WERI-Rb-1 (cell line): ENCODE measurements around the gene MAJIN.

ENCODE experiments used
- DNase-seq: peaks from one replicate; pipeline ENCODE4 v3.0.0-alpha.2; 2020
- H3K27ac ChIP-seq: fragments of 250-450 bp; sonication (Bioruptor Pico); 2 replicates; pipeline ENCODE4 v1.5.1; 2020; ENCODE audit warnings: mild to moderate bottlenecking, moderate library complexity
- H3K27me3 ChIP-seq: fragments of 250-450 bp; sonication (Bioruptor Pico); 2 replicates; pipeline ENCODE4 v1.5.1; 2021; ENCODE audit warnings: mild to moderate bottlenecking, low read depth, moderate library complexity; ENCODE audit not compliant: insufficient read depth, severe bottlenecking
- H3K36me3 ChIP-seq: fragments of 250-450 bp; sonication (Bioruptor Pico); 2 replicates; pipeline ENCODE4 v1.5.1; 2020; ENCODE audit warnings: mild to moderate bottlenecking, moderate library complexity
- H3K4me3 ChIP-seq: 2 replicates; pipeline ENCODE4 v1.5.1; 2011; ENCODE audit warnings: low read depth, mild to moderate bottlenecking, control low read depth, low read length
- H3K9me3 ChIP-seq: fragments of 250-450 bp; sonication (Bioruptor Pico); 2 replicates; pipeline ENCODE4 v1.5.1; 2021; ENCODE audit warnings: mild to moderate bottlenecking, moderate library complexity; ENCODE audit not compliant: severe bottlenecking
- TF ChIP-seq, protein P1 (sequence below): IDR thresholded peaks from 2 replicates; pipeline ENCODE4 v1.5.1; 2011; ENCODE audit warnings: low read depth, mild to moderate bottlenecking, control low read depth, inconsistent platforms, low read length

MAJIN gene

DNA sequence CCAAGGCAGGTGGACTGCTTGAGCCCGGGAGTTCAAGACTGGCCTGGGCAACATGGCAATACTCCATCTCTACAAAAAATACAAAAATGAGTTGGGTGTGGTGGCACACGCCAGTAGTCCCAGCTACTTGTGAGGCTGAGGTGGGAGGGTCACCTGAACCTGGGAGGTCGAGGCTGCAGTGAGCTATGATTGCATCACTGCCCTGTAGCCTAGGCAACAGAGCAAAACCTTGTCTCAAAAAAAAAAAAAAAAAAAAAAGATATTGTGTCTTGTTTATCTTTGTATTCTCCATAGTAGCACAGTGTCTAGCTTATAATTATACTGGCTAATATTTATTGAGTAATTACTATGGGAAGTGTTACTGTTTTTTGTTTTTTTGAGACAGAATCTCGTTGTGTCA is 20.4 kb downstream of the MAJIN start:
- no peaks in the 10 kb centered on the region for H3K27me3 ChIP-seq
- H3K27ac ChIP-seq, result no peak overlapping the region
- TF ChIP-seq, protein P1, sequence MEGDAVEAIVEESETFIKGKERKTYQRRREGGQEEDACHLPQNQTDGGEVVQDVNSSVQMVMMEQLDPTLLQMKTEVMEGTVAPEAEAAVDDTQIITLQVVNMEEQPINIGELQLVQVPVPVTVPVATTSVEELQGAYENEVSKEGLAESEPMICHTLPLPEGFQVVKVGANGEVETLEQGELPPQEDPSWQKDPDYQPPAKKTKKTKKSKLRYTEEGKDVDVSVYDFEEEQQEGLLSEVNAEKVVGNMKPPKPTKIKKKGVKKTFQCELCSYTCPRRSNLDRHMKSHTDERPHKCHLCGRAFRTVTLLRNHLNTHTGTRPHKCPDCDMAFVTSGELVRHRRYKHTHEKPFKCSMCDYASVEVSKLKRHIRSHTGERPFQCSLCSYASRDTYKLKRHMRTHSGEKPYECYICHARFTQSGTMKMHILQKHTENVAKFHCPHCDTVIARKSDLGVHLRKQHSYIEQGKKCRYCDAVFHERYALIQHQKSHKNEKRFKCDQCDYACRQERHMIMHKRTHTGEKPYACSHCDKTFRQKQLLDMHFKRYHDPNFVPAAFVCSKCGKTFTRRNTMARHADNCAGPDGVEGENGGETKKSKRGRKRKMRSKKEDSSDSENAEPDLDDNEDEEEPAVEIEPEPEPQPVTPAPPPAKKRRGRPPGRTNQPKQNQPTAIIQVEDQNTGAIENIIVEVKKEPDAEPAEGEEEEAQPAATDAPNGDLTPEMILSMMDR, result no peak
- no peak for DNase-seq
- H3K36me3 ChIP-seq, result no peaks in the 10 kb centered on the region
- H3K4me3 ChIP-seq, result no peak overlapping the region
- H3K9me3 ChIP-seq, result no peaks in the 10 kb centered on the region

- DNase-seq, result no peak
- TF ChIP-seq, protein P1, result peak; percentile 11; the same call in 1 of the 2 replicates
- no peak overlapping the region for H3K27ac ChIP-seq
Measured at GRCh38 chr11:64947208-64947814, 24.6 kb downstream of the MAJIN start.

GRCh38 chr11:64936539-64936938 is 35.4 kb downstream of the MAJIN start:
- Histone ChIP-seq H3K4me3 (no peak overlapping the region), H3K9me3 (no peaks in the 10 kb centered on the region), H3K36me3 (peaks cover 7% of the 10 kb centered on the region), H3K27ac (no peak overlapping the region), H3K27me3 (no peaks in the 10 kb centered on the region)
- no peak for DNase-seq
- TF ChIP-seq, protein P1, result no peak

More at GRCh38 chr11:64947208-64947814, 24.6 kb downstream of the MAJIN start:
- H3K4me3 ChIP-seq, result no peak overlapping the region
- no peaks in the 10 kb centered on the region for H3K9me3 ChIP-seq
- no peaks in the 10 kb centered on the region for H3K27me3 ChIP-seq
- H3K36me3 ChIP-seq, result no peaks in the 10 kb centered on the region

DNA sequence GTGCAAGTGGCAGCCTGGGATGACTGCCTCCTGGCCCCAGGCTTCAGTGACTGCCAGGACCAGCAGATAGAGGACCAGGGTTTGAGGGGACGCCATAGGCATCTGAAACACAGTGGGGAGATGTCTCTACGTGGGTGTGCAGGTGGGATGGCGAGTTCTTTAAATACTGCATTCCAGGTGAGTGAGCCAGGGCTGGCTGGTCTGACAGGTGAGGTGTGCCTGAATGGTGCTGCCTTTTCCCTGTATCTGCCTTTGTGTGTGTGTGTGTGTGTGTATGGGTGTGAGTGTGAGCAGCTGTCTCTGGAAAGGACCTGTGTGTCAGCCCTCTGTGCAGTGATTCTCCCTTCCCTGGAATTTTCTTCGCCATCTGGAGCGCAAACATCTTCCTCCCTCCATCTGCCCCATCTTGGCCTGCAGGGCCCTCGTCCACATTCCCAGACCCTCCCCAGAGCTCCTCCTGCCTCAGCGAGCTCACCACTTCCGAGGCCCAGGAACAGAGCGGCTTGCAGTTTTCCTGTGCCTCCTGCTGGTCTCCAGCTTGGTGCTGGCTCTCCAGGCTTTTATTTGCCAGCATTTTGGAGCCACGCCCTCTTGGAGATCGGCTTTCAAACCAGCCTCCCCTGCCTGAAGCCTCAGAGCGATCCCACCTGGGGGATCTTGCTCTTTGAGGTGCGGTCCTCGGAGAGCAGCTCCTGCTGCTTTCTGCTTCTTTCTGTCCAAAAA is 36.4 kb downstream of the MAJIN start, which contains the start of gene GPHA2:
Gene GPHA2, minus strand, starts transcription at position 535 of the 723 bp plus-strand sequence. Its CDS starts 433 bp downstream, at position 102.
- H3K27ac ChIP-seq, result no peak within 1 kb of the TSS
- H3K36me3 ChIP-seq, result peaks cover 10% of the 10 kb centered on the region
- H3K27me3 ChIP-seq, result no peaks in the 10 kb centered on the region
- no peaks in the 10 kb centered on the region for H3K9me3 ChIP-seq
- TF ChIP-seq, protein P1, result no peak
- H3K4me3 ChIP-seq, result no peak within 1 kb of the TSS
- peak; percentile 45 for DNase-seq

DNA sequence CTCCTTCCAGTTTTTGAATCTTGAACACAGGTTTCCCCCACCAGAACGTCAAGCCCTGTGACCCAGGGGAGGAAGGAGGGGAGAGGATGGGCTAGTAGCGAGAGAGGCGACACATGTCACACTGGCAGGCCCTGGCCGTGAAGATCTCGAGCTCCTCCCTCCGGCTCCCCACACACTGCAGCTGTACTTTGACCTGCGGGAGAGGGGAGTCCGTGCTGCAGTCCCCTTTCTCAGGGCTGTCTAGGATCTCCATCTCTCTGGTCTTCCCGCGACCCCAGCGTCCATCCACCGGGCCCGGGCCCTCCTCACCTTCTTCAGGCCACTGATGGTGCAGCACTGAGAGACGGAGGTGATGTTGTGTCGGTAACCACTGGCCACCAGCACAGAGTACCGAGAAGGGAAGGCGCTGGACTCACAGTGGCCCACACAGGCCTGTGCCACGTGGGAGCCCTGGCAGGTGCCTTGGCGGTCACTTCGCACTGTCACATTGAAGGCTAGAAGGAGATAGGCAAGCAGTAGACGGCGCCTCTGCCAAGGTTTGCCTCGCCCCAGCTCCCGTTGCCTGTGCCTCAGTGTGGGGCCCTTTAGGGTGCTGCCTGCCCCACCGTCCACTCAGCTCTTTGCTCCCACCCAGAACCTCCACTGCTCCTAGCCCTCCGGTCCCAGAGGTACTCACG is 37.1 kb downstream of the MAJIN start:
- Histone ChIP-seq H3K27me3 (no peaks in the 10 kb centered on the region), H3K36me3 (peaks cover 13% of the 10 kb centered on the region)
- DNase-seq, result peak; percentile 7

More for the DNA sequence above, 37.1 kb downstream of the MAJIN start:
- H3K4me3 ChIP-seq, result no peak overlapping the region
- no peaks in the 10 kb centered on the region for H3K9me3 ChIP-seq
- H3K27ac ChIP-seq, result no peak overlapping the region
- TF ChIP-seq, protein P1, result no peak
